Panc1 (cell line): ENCODE results near the gene AGBL1. TPM values are rescaled to one million over a fixed set of nuclear protein-coding genes. Genes with fewer than 3 reads are reported as not detected.

Source experiments
- ATAC-seq: fragments of 200-7000 bp; cut with Tn5 transposase; 2 replicates; pipeline ENCODE4 v1.9.1; 2020; ENCODE audit warnings: mild to moderate bottlenecking, moderate library complexity
- BruUV-seq: library from RNA; stranded (reverse); fragments of 400-500 nt; replicated peaks from 2 replicates; lab custom pipeline; 2021; lab: Mats Ljungman, UMichigan
- CTCF ChIA-PET: fragments of 300-600 bp; sonication (Branson Sonifier 250); formaldehyde crosslinking; loops from one replicate; lab custom pipeline; 2022; ENCODE audit warnings: antibody characterized with exemption; lab: Charles Lee
- POLR2A ChIA-PET: fragments of 300-600 bp; sonication (Branson Sonifier 250); formaldehyde crosslinking; loops from one replicate; lab custom pipeline; 2022; ENCODE audit warnings: antibody characterized with exemption; lab: Charles Lee
- DNase-seq: peaks from one replicate; pipeline ENCODE4 v3.0.0-alpha.2; 2010; ENCODE audit warnings: low read depth, low spot score
- H3K27ac ChIP-seq: 2 replicates; pipeline ENCODE4 v1.5.1; 2011; ENCODE audit warnings: mild to moderate bottlenecking, low read length, inconsistent platforms
- H3K27me3 ChIP-seq: fragments of 200-500 bp; sonication (Bioruptor generic); 2 replicates; pipeline ENCODE4 v1.6.0; 2014; ENCODE audit warnings: low read length, inconsistent platforms; ENCODE audit not compliant: control insufficient read depth, insufficient read depth
- H3K36me3 ChIP-seq: fragments of 200-500 bp; sonication (Bioruptor generic); 2 replicates; pipeline ENCODE4 v1.5.1; 2014; ENCODE audit warnings: inconsistent platforms, mild to moderate bottlenecking, low read length, moderate library complexity; ENCODE audit not compliant: control insufficient read depth, insufficient read depth
- H3K4me1 ChIP-seq: 2 replicates; pipeline ENCODE4 v1.5.1; 2011; ENCODE audit warnings: inconsistent platforms, mild to moderate bottlenecking, low read length, moderate library complexity; ENCODE audit not compliant: control insufficient read depth, insufficient read depth
- H3K4me3 ChIP-seq, 2 experiments: 2 replicates each; pipeline ENCODE4 v1.5.1; 2011 to 2012; ENCODE audit warnings: low read depth in 2 of 2, low read length in 2 of 2, mild to moderate bottlenecking in 2 of 2, inconsistent platforms in 1 of 2, moderate library complexity in 1 of 2
- H3K9me3 ChIP-seq: fragments of 200-500 bp; sonication (Bioruptor generic); 2 replicates; pipeline ENCODE4 v1.5.1; 2014; ENCODE audit warnings: low read depth, mild to moderate bottlenecking, inconsistent platforms, low read length, moderate library complexity; ENCODE audit not compliant: control insufficient read depth, insufficient read depth
- POLR2AphosphoS5 ChIP-seq: IDR thresholded peaks from 2 replicates; pipeline ENCODE4 v1.6.1; 2012; ENCODE audit warnings: mild to moderate bottlenecking, low read depth, low read length, moderate library complexity
- SIN3A ChIP-seq: IDR thresholded peaks from 2 replicates; pipeline ENCODE4 v1.6.1; 2012; ENCODE audit warnings: low read depth, mild to moderate bottlenecking, low read length, moderate library complexity, borderline replicate concordance; ENCODE audit not compliant: insufficient read depth
- TCF7L2 ChIP-seq: IDR thresholded peaks from 2 replicates; pipeline ENCODE4 v1.6.1; 2011; ENCODE audit warnings: mild to moderate bottlenecking, low read depth, low read length, inconsistent platforms
- in situ Hi-C: cut with HindIII; loops from 2 replicates; pipeline ENCODE4 v1.10.0; 2016; ENCODE audit warnings: low sequenced_read_pairs, low pct_unique_long_range_greater_than_20kb
- intact Hi-C: fragments of 100-400 bp; cut with micrococcal nuclease; formaldehyde crosslinking; loops from one replicate; pipeline ENCODE4 v1.10.0; 2022; ENCODE audit not compliant: unreplicated experiment
- total RNA-seq: library from RNA; stranded (reverse); gene quantifications from one replicate; pipeline ENCODE4 v1.2.1, GENCODE V29; 2021; ENCODE audit not compliant: unreplicated experiment
- TF ChIP-seq, protein P1 (sequence below): fragments of 450-650 bp; IDR thresholded peaks from 2 replicates; pipeline ENCODE4 v1.5.1; 2017; ENCODE audit warnings: mild to moderate bottlenecking
- TF ChIP-seq, protein P2 (sequence below), 2 experiments: IDR thresholded peaks; 2 replicates each; pipeline ENCODE4 v1.6.1; 2011 to 2012; ENCODE audit warnings: low read depth in 2 of 2, control low read depth in 1 of 2, low read length in 1 of 2, mild to moderate bottlenecking in 1 of 2, moderate library complexity in 1 of 2; ENCODE audit not compliant: insufficient read depth in 1 of 2

Gene AGBL1
- total RNA-seq, 1 experiment from 2014 or later, result not detected

DNA sequence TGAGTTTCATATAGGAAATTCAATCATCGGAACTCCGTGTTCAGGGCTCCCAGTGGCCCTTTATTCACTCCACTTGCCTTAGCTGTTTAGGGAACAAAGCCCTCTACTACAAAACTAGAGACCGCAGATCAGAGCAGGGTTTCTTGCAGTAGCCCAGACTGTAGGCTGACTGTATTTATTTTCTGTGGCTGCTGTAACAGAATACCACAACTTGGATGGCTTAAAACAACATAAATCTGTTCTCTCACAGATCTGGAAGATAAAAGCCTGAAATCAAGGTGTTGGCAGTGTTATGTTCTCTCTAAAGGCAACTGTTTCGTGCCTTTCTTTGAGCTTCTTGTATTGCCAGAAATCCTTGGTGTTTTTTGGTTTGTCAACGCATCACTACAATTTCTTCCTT lies 479.0 kb downstream of the AGBL1 start:
- DNase-seq (no peak), ATAC-seq (no peak)
- TF ChIP-seq, protein P1, sequence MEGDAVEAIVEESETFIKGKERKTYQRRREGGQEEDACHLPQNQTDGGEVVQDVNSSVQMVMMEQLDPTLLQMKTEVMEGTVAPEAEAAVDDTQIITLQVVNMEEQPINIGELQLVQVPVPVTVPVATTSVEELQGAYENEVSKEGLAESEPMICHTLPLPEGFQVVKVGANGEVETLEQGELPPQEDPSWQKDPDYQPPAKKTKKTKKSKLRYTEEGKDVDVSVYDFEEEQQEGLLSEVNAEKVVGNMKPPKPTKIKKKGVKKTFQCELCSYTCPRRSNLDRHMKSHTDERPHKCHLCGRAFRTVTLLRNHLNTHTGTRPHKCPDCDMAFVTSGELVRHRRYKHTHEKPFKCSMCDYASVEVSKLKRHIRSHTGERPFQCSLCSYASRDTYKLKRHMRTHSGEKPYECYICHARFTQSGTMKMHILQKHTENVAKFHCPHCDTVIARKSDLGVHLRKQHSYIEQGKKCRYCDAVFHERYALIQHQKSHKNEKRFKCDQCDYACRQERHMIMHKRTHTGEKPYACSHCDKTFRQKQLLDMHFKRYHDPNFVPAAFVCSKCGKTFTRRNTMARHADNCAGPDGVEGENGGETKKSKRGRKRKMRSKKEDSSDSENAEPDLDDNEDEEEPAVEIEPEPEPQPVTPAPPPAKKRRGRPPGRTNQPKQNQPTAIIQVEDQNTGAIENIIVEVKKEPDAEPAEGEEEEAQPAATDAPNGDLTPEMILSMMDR, result no peak
- TF ChIP-seq POLR2AphosphoS5 (no peak), SIN3A (no peak), TCF7L2 (no peak)
- TF ChIP-seq, protein P2, sequence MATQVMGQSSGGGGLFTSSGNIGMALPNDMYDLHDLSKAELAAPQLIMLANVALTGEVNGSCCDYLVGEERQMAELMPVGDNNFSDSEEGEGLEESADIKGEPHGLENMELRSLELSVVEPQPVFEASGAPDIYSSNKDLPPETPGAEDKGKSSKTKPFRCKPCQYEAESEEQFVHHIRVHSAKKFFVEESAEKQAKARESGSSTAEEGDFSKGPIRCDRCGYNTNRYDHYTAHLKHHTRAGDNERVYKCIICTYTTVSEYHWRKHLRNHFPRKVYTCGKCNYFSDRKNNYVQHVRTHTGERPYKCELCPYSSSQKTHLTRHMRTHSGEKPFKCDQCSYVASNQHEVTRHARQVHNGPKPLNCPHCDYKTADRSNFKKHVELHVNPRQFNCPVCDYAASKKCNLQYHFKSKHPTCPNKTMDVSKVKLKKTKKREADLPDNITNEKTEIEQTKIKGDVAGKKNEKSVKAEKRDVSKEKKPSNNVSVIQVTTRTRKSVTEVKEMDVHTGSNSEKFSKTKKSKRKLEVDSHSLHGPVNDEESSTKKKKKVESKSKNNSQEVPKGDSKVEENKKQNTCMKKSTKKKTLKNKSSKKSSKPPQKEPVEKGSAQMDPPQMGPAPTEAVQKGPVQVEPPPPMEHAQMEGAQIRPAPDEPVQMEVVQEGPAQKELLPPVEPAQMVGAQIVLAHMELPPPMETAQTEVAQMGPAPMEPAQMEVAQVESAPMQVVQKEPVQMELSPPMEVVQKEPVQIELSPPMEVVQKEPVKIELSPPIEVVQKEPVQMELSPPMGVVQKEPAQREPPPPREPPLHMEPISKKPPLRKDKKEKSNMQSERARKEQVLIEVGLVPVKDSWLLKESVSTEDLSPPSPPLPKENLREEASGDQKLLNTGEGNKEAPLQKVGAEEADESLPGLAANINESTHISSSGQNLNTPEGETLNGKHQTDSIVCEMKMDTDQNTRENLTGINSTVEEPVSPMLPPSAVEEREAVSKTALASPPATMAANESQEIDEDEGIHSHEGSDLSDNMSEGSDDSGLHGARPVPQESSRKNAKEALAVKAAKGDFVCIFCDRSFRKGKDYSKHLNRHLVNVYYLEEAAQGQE (IDR thresholded peaks at IDR 0.05; ENCODE audit: insufficient read depth in 1 of 2, low read depth in 2 of 2, low read length in 1 of 2), result no peak
- in situ Hi-C loops, result no loop called here
- Histone ChIP-seq H3K4me1 (no peaks in the 10 kb centered on the region), H3K4me3 (no peak overlapping the region), H3K36me3 (no peaks in the 10 kb centered on the region), H3K27ac (no peak overlapping the region), H3K27me3 (no peaks in the 10 kb centered on the region), H3K9me3 (no peaks in the 10 kb centered on the region)
- ChIA-PET POLR2A (no interaction called here), CTCF (no interaction called here)
- BruUV-seq, result no TSS peak
- intact Hi-C loops, result no loop called here

DNA sequence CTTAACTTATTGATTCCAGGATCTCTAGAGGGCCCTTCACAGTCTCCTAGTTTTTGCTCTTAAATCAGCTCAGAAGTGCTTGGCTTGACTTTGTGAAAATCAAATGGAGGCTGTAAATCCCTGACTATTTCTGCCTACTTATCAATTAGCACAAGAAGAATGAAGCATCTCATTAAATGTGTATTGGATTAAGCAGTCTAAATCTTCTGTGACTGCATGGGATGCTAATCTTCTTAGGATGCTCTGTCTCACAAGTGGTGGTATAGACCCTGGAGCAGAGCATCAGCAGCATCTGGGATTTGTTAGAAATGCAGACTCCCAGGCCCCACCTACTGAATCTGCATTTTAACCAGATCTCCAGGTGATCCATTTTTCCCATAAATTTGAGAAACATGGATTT lies 488.7 kb downstream of the AGBL1 start:
- ATAC-seq (no peak), DNase-seq (no peak)
- TF ChIP-seq TCF7L2 (no peak), POLR2AphosphoS5 (no peak), SIN3A (no peak)
- TF ChIP-seq, protein P2 (IDR thresholded peaks at IDR 0.05; ENCODE audit: insufficient read depth in 1 of 2, low read depth in 2 of 2, low read length in 1 of 2), result no peak
- TF ChIP-seq, protein P1, result no peak
- Histone ChIP-seq H3K4me1 (no peaks in the 10 kb centered on the region), H3K27ac (no peak overlapping the region), H3K27me3 (no peaks in the 10 kb centered on the region), H3K9me3 (no peaks in the 10 kb centered on the region), H3K36me3 (no peaks in the 10 kb centered on the region), H3K4me3 (no peak overlapping the region)
- ChIA-PET POLR2A (no interaction called here), CTCF (no interaction called here)
- in situ Hi-C loops, result no loop called here
- BruUV-seq, result no TSS peak
- intact Hi-C loops, result no loop called here
